22Rv1 (cell line): ENCODE results near the gene CACNA2D4.

Experiments
- H3K27ac ChIP-seq: fragments of 450-650 bp; 2 replicates; pipeline ENCODE4 v1.5.1; 2017
- ZFX ChIP-seq: fragments of 450-650 bp; IDR thresholded peaks from 2 replicates; pipeline ENCODE4 v1.6.1; 2017; ENCODE audit warnings: antibody characterized with exemption, borderline replicate concordance
- TF ChIP-seq, protein P1 (sequence below): fragments of 450-650 bp; IDR thresholded peaks from 2 replicates; pipeline ENCODE4 v1.5.1; 2017; ENCODE audit warnings: mild to moderate bottlenecking

CACNA2D4 gene

DNA sequence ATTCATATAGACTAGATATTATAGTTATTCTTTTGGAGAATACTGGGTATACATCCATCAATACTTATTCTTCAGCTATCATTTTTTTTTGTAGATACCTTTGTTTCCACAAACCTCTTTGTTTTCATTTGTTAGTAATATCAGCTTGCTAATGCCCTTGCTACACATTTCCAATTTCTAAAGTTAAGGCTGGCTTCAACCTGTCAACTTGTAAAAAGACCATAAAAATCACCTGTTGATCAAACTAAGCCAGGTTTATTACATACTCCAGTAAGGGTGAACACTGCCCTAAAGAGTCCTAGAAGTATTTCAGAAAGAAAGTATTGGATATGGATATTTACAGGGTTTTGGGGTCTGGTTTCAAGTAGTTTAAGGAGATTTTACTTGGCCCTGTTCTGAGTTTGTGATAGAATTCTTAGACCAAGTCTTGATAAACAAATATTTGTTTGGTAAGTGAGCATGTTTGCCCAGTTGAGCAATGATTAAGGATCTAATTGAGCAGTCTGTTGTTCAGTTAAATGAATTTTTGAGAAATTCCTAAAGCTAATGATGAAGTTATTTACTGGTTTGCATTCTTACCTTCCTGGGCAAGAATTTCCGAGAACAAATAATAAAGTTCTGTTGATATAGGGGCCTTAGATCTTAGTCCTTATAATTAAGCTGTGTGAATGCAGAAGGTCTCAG lies 150.9 kb downstream of the CACNA2D4 start:
- TF ChIP-seq, protein P1, sequence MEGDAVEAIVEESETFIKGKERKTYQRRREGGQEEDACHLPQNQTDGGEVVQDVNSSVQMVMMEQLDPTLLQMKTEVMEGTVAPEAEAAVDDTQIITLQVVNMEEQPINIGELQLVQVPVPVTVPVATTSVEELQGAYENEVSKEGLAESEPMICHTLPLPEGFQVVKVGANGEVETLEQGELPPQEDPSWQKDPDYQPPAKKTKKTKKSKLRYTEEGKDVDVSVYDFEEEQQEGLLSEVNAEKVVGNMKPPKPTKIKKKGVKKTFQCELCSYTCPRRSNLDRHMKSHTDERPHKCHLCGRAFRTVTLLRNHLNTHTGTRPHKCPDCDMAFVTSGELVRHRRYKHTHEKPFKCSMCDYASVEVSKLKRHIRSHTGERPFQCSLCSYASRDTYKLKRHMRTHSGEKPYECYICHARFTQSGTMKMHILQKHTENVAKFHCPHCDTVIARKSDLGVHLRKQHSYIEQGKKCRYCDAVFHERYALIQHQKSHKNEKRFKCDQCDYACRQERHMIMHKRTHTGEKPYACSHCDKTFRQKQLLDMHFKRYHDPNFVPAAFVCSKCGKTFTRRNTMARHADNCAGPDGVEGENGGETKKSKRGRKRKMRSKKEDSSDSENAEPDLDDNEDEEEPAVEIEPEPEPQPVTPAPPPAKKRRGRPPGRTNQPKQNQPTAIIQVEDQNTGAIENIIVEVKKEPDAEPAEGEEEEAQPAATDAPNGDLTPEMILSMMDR, result no peak
- no peak for TF ChIP-seq ZFX
- H3K27ac ChIP-seq, result peak overlapping the region; percentile 34

DNA sequence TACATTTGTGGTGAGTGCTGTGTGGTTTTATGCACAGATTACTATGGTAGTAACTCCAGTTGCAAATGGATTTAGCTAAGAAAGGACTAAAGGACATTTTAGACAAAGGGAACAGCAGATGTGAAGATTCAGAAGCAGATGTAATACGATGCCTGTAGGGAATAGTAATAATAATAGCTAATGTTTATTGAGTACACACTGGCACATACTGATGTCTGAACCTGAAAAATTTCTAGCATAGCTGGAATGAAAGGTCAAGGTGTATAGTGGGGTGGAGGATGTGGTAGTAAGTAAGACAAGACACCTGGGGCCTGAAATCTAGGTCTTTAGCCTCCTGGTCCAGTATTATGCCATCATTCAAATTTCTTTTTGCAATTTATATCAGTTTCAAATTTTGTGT lies 152.3 kb downstream of the CACNA2D4 start:
- no peak for TF ChIP-seq ZFX
- TF ChIP-seq, protein P1, result no peak
- no peak overlapping the region for H3K27ac ChIP-seq

DNA sequence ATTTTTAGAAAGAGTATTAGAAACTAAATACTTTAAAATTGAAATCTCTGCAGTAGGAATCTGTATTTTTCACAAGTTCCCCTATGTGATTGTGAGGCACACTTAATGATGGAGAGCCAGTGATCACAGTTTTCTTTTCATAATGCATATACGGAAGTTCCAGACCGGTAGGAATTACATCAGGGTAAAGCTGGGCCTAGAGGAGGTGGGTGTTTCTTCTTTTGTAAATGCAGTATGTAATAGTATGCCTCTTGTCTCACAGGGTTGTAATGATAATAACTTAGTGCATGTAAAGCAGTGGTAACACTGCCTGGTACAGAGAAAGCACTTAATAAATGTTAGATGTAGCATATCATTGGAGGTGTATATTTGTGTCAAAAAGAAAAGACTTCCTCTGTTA lies 155.3 kb downstream of the CACNA2D4 start:
- no peak overlapping the region for H3K27ac ChIP-seq
- no peak for TF ChIP-seq ZFX
- TF ChIP-seq, protein P1, result no peak

DNA sequence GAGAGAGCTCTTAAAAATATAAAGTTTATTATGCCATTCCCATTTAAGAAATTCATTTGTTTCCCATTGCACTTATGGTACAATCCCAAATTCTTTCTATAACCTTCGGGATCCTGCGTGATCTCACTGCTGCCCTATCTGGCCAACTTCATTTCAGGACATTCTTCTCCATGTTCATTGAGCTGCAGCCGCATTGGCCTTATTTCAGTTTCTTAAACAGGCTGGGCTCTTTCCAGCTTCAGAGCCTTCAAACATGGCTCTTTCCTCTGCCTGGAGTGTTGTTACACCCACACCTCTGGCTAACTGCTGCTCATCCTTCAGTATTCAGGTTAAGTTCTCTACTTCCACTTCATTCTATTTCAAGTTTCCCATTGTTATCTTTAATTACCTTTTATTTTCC lies 156.6 kb downstream of the CACNA2D4 start:
- no peak overlapping the region for H3K27ac ChIP-seq
- no peak for TF ChIP-seq ZFX
- TF ChIP-seq, protein P1, result no peak

DNA sequence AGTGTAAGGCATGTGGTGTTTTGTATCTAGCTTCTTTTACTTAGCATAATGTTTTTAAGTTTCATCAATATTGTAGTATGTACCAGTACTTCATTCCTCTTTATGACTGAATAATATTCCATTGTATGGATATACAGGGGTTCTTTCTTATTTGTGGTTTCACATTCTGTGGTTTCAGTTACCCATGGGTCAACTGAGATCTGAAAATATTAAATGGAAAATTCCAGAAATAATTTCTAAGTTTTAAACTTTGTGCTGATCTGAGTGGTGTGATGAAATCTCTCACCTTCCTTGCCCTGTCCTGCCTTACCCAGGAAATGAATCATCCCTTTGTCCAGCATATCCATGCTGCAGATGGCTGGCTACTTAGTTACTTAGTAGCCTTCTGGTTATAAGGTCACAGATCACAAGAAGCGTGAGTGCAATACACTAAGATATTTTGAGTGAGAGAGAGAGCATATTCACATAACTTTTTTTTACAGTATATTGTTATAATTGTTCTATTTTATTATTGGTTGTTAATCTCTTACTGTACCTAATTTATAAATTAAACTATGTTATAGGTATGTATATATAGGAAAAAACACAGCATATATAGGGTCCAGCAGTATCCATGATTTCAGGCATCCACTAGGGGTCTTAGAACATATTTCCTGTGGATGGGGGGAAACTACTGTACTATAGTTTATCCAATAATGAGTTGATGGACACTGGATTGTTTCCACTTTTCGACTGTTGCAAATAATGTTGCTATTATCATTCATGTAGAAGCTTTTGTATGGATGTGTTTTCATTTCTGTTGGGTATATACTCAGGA lies 157.7 kb downstream of the CACNA2D4 start:
- no peak for TF ChIP-seq ZFX
- TF ChIP-seq, protein P1, result no peak
- no peak overlapping the region for H3K27ac ChIP-seq

- no peak for TF ChIP-seq ZFX
- TF ChIP-seq, protein P1, result no peak
- H3K27ac ChIP-seq, result no peak overlapping the region
These were observed 159.6 kb downstream of the CACNA2D4 start for GRCh38 chr12:1758887-1759286.

GRCh38 chr12:1758376-1758775 lies 160.1 kb downstream of the CACNA2D4 start:
- TF ChIP-seq, protein P1, result no peak
- no peak for TF ChIP-seq ZFX
- H3K27ac ChIP-seq, result no peak overlapping the region
